SU-DHL-6 (cell line): Measurements from ENCODE around the gene TBC1D5.

Experiments
- EZH2phosphoT487 ChIP-seq: fragments of 200-600 bp; sonication (generic), shearing (Covaris generic); conservative IDR thresholded peaks from 2 replicates; pipeline ENCODE4 v1.6.1; 2018; ENCODE audit warnings: mild to moderate bottlenecking, antibody characterized with exemption, low read length, moderate library complexity, mixed read lengths
- TF ChIP-seq, protein P1 (sequence below): fragments of 200-600 bp; sonication (generic); IDR thresholded peaks from one replicate; pipeline ENCODE4 v1.5.1; 2017; ENCODE audit warnings: antibody characterized with exemption, mild to moderate bottlenecking, low read length, moderate library complexity; ENCODE audit not compliant: insufficient read depth, poor library complexity, severe bottlenecking

DNA sequence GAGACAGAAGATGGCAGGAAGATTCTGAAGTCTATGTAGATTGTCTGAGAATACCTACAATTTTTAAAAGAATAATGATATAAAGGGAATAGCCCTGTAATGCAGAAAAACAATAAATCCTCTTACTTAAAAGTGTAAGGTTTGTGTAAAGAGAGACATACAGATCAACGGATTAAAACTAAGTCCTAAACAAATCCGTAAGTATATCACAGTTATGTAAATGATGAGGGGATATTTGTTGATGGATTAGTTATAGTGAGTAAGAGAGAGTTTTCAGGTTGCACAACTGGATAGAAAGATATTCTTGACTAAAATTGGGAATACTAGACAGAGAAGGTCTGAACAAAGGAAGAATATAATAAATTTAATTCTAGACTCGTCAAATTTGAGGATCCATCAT lies 179.6 kb downstream of the TBC1D5 start:
- TF ChIP-seq, protein P1, sequence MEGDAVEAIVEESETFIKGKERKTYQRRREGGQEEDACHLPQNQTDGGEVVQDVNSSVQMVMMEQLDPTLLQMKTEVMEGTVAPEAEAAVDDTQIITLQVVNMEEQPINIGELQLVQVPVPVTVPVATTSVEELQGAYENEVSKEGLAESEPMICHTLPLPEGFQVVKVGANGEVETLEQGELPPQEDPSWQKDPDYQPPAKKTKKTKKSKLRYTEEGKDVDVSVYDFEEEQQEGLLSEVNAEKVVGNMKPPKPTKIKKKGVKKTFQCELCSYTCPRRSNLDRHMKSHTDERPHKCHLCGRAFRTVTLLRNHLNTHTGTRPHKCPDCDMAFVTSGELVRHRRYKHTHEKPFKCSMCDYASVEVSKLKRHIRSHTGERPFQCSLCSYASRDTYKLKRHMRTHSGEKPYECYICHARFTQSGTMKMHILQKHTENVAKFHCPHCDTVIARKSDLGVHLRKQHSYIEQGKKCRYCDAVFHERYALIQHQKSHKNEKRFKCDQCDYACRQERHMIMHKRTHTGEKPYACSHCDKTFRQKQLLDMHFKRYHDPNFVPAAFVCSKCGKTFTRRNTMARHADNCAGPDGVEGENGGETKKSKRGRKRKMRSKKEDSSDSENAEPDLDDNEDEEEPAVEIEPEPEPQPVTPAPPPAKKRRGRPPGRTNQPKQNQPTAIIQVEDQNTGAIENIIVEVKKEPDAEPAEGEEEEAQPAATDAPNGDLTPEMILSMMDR = no peak
- TF ChIP-seq EZH2phosphoT487 = no peak
